Hepatic stellate cell (primary cell): ENCODE results near the gene TTLL11.
A peak's percentile ranks its signal among the peaks of the same experiment; 100 is the strongest.
"Not testable (repeated sequence)": the region's sequence is repeated elsewhere in the genome, so short reads cannot be mapped to it uniquely, and the experiment has no call there.

ENCODE experiments used
- DNase-seq: peaks from one replicate; pipeline ENCODE4 v3.0.0; 2011; ENCODE audit warnings: low spot score

Gene TTLL11

GRCh38 chr9:121902461-121903135 is 190.5 kb downstream of the TTLL11 start:
- DNase-seq: peak; percentile 88

- no peak for DNase-seq
Observed at GRCh38 chr9:121901616-121902015, 191.5 kb downstream of the TTLL11 start.

- DNase-seq: no peak
Observed at GRCh38 chr9:121900163-121900562, 192.9 kb downstream of the TTLL11 start.

- no peak for DNase-seq
Observed at GRCh38 chr9:121898856-121899255, 194.3 kb downstream of the TTLL11 start.

- no peak for DNase-seq
Observed at GRCh38 chr9:121897140-121897539, 196.0 kb downstream of the TTLL11 start.

- no peak for DNase-seq
Observed at GRCh38 chr9:121896545-121896943, 196.6 kb downstream of the TTLL11 start.

- no peak for DNase-seq
Observed at GRCh38 chr9:121895818-121896544, 197.1 kb downstream of the TTLL11 start.

- no peak for DNase-seq
Observed at GRCh38 chr9:121895358-121895757, 197.8 kb downstream of the TTLL11 start.

GRCh38 chr9:121894380-121894779 is 198.7 kb downstream of the TTLL11 start:
- DNase-seq: not testable (repeated sequence)

- DNase-seq: no peak
Observed at GRCh38 chr9:121893786-121894185, 199.3 kb downstream of the TTLL11 start.

- no peak for DNase-seq
Observed at GRCh38 chr9:121892706-121893105, 200.4 kb downstream of the TTLL11 start.

GRCh38 chr9:121890746-121891145 is 202.4 kb downstream of the TTLL11 start:
- no peak for DNase-seq

GRCh38 chr9:121889990-121890563 is 203.0 kb downstream of the TTLL11 start:
- DNase-seq: no peak

GRCh38 chr9:121888438-121888775 is 204.7 kb downstream of the TTLL11 start:
- DNase-seq: peak; percentile 68

- no peak for DNase-seq
Observed at GRCh38 chr9:121887553-121888437, 205.3 kb downstream of the TTLL11 start.

GRCh38 chr9:121886759-121887485 is 206.2 kb downstream of the TTLL11 start:
- DNase-seq: no peak

- DNase-seq: no peak
Observed at GRCh38 chr9:121885345-121885901, 207.7 kb downstream of the TTLL11 start.

GRCh38 chr9:121884057-121884541 is 209.0 kb downstream of the TTLL11 start:
- no peak for DNase-seq

GRCh38 chr9:121883281-121884056 is 209.6 kb downstream of the TTLL11 start:
- peak; percentile 57 for DNase-seq

- DNase-seq: no peak
Observed at GRCh38 chr9:121881920-121882500, 211.1 kb downstream of the TTLL11 start.
